DOHH2 (cell line): ENCODE measurements around the gene MFSD2B.

Source experiments
- EZH2phosphoT487 ChIP-seq: fragments of 200-600 bp; sonication (generic); IDR thresholded peaks from 2 replicates; pipeline ENCODE4 v1.6.1; 2017; ENCODE audit warnings: borderline replicate concordance, mild to moderate bottlenecking, antibody characterized with exemption, low read length, moderate library complexity, mixed read lengths
- TF ChIP-seq, protein P1 (sequence below): fragments of 200-600 bp; sonication (generic); IDR thresholded peaks from one replicate; pipeline ENCODE4 v1.5.1; 2014; ENCODE audit warnings: antibody characterized with exemption, mild to moderate bottlenecking, low read depth, low read length; ENCODE audit not compliant: poor library complexity, severe bottlenecking

DNA sequence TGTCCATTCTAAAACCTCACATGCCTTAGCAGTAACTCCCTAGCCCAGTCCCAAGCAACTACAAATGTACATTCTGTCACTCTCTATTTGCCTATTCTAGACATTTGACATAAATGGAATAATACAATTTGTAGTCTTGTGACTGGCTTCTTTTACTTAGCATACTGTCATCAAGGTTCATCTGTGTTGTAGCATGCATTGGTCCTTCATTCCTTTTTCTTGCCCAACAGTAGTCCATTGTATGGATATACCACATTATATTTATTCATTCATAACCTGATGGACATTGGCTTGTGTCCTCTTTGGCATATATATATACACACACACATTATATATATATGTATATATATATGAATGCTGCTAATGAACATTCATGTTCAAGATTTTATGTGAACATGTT lies 2.2 kb upstream of the MFSD2B start:
- TF ChIP-seq EZH2phosphoT487, result no peak
- TF ChIP-seq, protein P1, sequence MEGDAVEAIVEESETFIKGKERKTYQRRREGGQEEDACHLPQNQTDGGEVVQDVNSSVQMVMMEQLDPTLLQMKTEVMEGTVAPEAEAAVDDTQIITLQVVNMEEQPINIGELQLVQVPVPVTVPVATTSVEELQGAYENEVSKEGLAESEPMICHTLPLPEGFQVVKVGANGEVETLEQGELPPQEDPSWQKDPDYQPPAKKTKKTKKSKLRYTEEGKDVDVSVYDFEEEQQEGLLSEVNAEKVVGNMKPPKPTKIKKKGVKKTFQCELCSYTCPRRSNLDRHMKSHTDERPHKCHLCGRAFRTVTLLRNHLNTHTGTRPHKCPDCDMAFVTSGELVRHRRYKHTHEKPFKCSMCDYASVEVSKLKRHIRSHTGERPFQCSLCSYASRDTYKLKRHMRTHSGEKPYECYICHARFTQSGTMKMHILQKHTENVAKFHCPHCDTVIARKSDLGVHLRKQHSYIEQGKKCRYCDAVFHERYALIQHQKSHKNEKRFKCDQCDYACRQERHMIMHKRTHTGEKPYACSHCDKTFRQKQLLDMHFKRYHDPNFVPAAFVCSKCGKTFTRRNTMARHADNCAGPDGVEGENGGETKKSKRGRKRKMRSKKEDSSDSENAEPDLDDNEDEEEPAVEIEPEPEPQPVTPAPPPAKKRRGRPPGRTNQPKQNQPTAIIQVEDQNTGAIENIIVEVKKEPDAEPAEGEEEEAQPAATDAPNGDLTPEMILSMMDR, result no peak
